ENCODE measurements around the gene TRABD2B. TPM values are rescaled to one million over a fixed set of nuclear protein-coding genes. Genes with fewer than 3 reads are reported as not detected.

The TRABD2B gene
- total RNA-seq, 2 donors from 2014 or later, result 3.1 to 8.1 TPM

- Histone ChIP-seq H3K27me3 (no peaks in the 10 kb centered on the region), H3K36me3 (peaks cover 4% of the 10 kb centered on the region), H3K27ac (peak overlapping the region in 1 of 2 donors; percentile 28), H3K4me1 (peaks cover 0 to 77% of the 10 kb centered on the region in 2 donors), H3K9me3 (no peaks in the 10 kb centered on the region), H3K4me3 (no peak overlapping the region)
- DNase-seq (ENCODE audit: low spot score), result no peak
- TF ChIP-seq CTCF (IDR thresholded peaks at IDR 0.05), result no peak
These were observed 6.9 kb downstream of the TRABD2B start for GRCh38 chr1:47990286-47990685.

- DNase-seq (ENCODE audit: low spot score), result no peak
- peaks cover 4% of the 10 kb centered on the region for H3K36me3 ChIP-seq
- peak overlapping the region; percentile 69 to 92 for H3K27ac ChIP-seq
- no peaks in the 10 kb centered on the region for H3K27me3 ChIP-seq
- TF ChIP-seq CTCF (IDR thresholded peaks at IDR 0.05), result no peak
- H3K4me3 ChIP-seq, result no peak overlapping the region
- peaks cover 0 to 70% of the 10 kb centered on the region in 2 donors for H3K4me1 ChIP-seq
- no peaks in the 10 kb centered on the region for H3K9me3 ChIP-seq
These were observed 9.6 kb downstream of the TRABD2B start for GRCh38 chr1:47987601-47988000.

GRCh38 chr1:47986761-47987200 lies 10.4 kb downstream of the TRABD2B start:
- Histone ChIP-seq H3K36me3 (peaks cover 4% of the 10 kb centered on the region), H3K27ac (peak overlapping the region; percentile 69 to 92), H3K9me3 (no peaks in the 10 kb centered on the region), H3K4me1 (peaks cover 0 to 61% of the 10 kb centered on the region in 2 donors), H3K4me3 (peak overlapping the region in 1 of 2 donors; percentile 21), H3K27me3 (no peaks in the 10 kb centered on the region)
- no peak for DNase-seq (ENCODE audit: low spot score)
- TF ChIP-seq CTCF (IDR thresholded peaks at IDR 0.05), result no peak

GRCh38 chr1:47985018-47985417 lies 12.2 kb downstream of the TRABD2B start:
- H3K27ac ChIP-seq, result peak overlapping the region; percentile 69 to 92
- H3K9me3 ChIP-seq, result no peaks in the 10 kb centered on the region
- peaks cover 4% of the 10 kb centered on the region for H3K36me3 ChIP-seq
- no peaks in the 10 kb centered on the region for H3K27me3 ChIP-seq
- no peak for TF ChIP-seq CTCF (IDR thresholded peaks at IDR 0.05)
- no peak for DNase-seq (ENCODE audit: low spot score)
- no peak overlapping the region for H3K4me3 ChIP-seq
- H3K4me1 ChIP-seq, result peaks cover 0 to 52% of the 10 kb centered on the region in 2 donors

GRCh38 chr1:47984175-47984789 lies 12.9 kb downstream of the TRABD2B start:
- Histone ChIP-seq H3K4me3 (peak overlapping the region in 1 of 2 donors; percentile 18), H3K27ac (peak overlapping the region; percentile 69 to 92)
- no peak for TF ChIP-seq CTCF (IDR thresholded peaks at IDR 0.05)

GRCh38 chr1:47983691-47984090 lies 13.5 kb downstream of the TRABD2B start:
- Histone ChIP-seq H3K4me3 (peak overlapping the region in 1 of 2 donors; percentile 18), H3K27me3 (no peaks in the 10 kb centered on the region), H3K4me1 (peaks cover 0 to 52% of the 10 kb centered on the region in 2 donors), H3K27ac (peak overlapping the region; percentile 69 to 92), H3K36me3 (peaks cover 4% of the 10 kb centered on the region), H3K9me3 (no peaks in the 10 kb centered on the region)
- TF ChIP-seq CTCF (IDR thresholded peaks at IDR 0.05), result no peak
- DNase-seq (ENCODE audit: low spot score), result no peak

More at GRCh38 chr1:47984175-47984789, 12.9 kb downstream of the TRABD2B start:
- Histone ChIP-seq H3K27me3 (no peaks in the 10 kb centered on the region), H3K4me1 (peaks cover 0 to 52% of the 10 kb centered on the region in 2 donors), H3K9me3 (no peaks in the 10 kb centered on the region), H3K36me3 (peaks cover 4% of the 10 kb centered on the region)
- DNase-seq (ENCODE audit: low spot score), result peak; percentile 76
